Measurements from ENCODE around the gene KCNN3. TPM values are rescaled to one million over a fixed set of nuclear protein-coding genes. Genes with fewer than 3 reads are reported as not detected.
A peak's percentile ranks its signal among the peaks of the same experiment; 100 is the strongest.

The KCNN3 gene
- polyA plus RNA-seq, 1 donor from 2014 or later, result 2.2 TPM

DNA sequence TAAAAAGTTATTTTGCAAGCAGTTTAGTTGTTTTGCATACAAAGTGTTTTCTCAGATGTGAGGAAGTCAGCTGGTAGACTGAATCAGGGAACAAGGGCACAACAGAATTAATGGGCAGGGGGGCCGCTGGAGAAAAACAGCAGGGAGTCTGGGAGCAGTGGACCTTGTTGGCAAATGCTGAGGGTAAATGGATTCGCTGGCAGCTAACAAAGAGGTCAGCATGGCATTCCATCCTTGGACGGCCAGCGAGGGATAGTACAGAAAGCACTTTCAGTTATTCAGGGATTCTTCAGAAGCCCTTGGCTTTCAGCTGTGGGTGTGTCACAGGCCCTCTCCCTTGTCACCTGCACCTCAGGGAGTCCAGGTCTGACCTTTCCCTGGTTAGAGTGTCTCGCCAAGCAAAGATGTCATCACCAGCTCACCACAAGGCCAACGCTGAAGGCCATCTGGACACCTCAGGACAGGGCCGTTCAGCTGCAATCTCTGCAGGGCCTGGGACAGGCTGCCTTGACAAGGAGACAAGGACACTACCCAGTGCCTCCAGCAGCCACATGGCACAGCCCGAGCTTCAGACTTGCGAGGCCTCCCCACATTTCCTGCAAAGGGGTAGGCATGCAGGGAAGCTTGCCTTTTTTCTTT, 90.4 kb downstream of the KCNN3 start:
- Histone ChIP-seq H3K79me2 (replicated peaks; ENCODE audit: insufficient read depth, low read length) (no peaks in the 10 kb centered on the region), H3K9ac (ENCODE audit: low read length) (no peak overlapping the region), H4K20me1 (ENCODE audit: insufficient read depth) (no peaks in the 10 kb centered on the region), H3K27ac (ENCODE audit: low read length) (peak overlapping the region; percentile 69), H3K4me3 (ENCODE audit: low read length) (no peak overlapping the region), H3K4me2 (ENCODE audit: low read length) (no peak overlapping the region), H3K36me3 (ENCODE audit: insufficient read depth, low read length) (no peaks in the 10 kb centered on the region), H3K27me3 (ENCODE audit: insufficient read depth, low read depth, low read length) (no peaks in the 10 kb centered on the region), H3K9me3 (ENCODE audit: low read length) (no peaks in the 10 kb centered on the region), H2AFZ (ENCODE audit: low read depth, low read length) (no peak overlapping the region), H3F3A (ENCODE audit: insufficient read depth, low read length, poor library complexity, severe bottlenecking) (no peaks in the 10 kb centered on the region), H3K9me2 (ENCODE audit: insufficient read depth, low read length) (no peaks in the 10 kb centered on the region)
- TF ChIP-seq EP300 (conservative IDR thresholded peaks at IDR 0.05; ENCODE audit: poor library complexity, severe bottlenecking), result no peak
- no peak for TF ChIP-seq SMC3 (conservative IDR thresholded peaks at IDR 0.05; ENCODE audit: poor library complexity)
- TF ChIP-seq TAF1 (IDR thresholded peaks at IDR 0.05; ENCODE audit: low read depth), result no peak
- no peak for TF ChIP-seq EZH2 (IDR thresholded peaks at IDR 0.05; ENCODE audit: borderline replicate concordance, insufficient read depth, low read length, poor library complexity, severe bottlenecking)
- no peak for TF ChIP-seq RAD21 (conservative IDR thresholded peaks at IDR 0.05)
- TF ChIP-seq, protein P1, sequence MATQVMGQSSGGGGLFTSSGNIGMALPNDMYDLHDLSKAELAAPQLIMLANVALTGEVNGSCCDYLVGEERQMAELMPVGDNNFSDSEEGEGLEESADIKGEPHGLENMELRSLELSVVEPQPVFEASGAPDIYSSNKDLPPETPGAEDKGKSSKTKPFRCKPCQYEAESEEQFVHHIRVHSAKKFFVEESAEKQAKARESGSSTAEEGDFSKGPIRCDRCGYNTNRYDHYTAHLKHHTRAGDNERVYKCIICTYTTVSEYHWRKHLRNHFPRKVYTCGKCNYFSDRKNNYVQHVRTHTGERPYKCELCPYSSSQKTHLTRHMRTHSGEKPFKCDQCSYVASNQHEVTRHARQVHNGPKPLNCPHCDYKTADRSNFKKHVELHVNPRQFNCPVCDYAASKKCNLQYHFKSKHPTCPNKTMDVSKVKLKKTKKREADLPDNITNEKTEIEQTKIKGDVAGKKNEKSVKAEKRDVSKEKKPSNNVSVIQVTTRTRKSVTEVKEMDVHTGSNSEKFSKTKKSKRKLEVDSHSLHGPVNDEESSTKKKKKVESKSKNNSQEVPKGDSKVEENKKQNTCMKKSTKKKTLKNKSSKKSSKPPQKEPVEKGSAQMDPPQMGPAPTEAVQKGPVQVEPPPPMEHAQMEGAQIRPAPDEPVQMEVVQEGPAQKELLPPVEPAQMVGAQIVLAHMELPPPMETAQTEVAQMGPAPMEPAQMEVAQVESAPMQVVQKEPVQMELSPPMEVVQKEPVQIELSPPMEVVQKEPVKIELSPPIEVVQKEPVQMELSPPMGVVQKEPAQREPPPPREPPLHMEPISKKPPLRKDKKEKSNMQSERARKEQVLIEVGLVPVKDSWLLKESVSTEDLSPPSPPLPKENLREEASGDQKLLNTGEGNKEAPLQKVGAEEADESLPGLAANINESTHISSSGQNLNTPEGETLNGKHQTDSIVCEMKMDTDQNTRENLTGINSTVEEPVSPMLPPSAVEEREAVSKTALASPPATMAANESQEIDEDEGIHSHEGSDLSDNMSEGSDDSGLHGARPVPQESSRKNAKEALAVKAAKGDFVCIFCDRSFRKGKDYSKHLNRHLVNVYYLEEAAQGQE (IDR thresholded peaks at IDR 0.05; ENCODE audit: borderline replicate concordance), result no peak
- TF ChIP-seq, protein P2, sequence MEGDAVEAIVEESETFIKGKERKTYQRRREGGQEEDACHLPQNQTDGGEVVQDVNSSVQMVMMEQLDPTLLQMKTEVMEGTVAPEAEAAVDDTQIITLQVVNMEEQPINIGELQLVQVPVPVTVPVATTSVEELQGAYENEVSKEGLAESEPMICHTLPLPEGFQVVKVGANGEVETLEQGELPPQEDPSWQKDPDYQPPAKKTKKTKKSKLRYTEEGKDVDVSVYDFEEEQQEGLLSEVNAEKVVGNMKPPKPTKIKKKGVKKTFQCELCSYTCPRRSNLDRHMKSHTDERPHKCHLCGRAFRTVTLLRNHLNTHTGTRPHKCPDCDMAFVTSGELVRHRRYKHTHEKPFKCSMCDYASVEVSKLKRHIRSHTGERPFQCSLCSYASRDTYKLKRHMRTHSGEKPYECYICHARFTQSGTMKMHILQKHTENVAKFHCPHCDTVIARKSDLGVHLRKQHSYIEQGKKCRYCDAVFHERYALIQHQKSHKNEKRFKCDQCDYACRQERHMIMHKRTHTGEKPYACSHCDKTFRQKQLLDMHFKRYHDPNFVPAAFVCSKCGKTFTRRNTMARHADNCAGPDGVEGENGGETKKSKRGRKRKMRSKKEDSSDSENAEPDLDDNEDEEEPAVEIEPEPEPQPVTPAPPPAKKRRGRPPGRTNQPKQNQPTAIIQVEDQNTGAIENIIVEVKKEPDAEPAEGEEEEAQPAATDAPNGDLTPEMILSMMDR (IDR thresholded peaks at IDR 0.05; ENCODE audit: poor library complexity, severe bottlenecking), result no peak
- TF ChIP-seq POLR2AphosphoS5 (IDR thresholded peaks at IDR 0.05), result no peak
- TF ChIP-seq MXI1 (conservative IDR thresholded peaks at IDR 0.05; ENCODE audit: poor library complexity, severe bottlenecking), result no peak

DNA sequence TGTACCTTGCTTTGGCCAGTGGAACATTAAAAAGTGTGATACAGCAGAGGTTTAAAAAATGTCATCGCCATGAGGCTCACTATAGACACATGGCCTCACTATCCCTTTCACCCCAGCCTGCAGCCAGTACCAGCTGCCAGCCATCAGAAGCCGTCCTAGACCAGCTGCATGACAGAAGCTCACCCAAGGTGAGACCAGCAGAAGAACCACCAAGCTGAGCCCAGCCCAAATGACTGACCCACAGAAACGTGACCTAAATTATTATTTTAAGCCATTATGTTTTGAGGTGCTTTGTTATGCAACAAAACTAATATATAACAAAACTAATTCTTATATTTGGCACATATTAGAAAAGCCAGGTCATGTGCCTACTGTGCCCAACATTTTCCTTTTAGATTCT, 91.1 kb downstream of the KCNN3 start:
- Histone ChIP-seq H3K27ac (ENCODE audit: low read length) (no peak overlapping the region), H3K36me3 (ENCODE audit: insufficient read depth, low read length) (no peaks in the 10 kb centered on the region), H3F3A (ENCODE audit: insufficient read depth, low read length, poor library complexity, severe bottlenecking) (no peaks in the 10 kb centered on the region), H4K20me1 (ENCODE audit: insufficient read depth) (no peaks in the 10 kb centered on the region), H3K4me2 (ENCODE audit: low read length) (no peak overlapping the region), H3K9me2 (ENCODE audit: insufficient read depth, low read length) (no peaks in the 10 kb centered on the region), H3K4me3 (ENCODE audit: low read length) (no peak overlapping the region), H3K9me3 (ENCODE audit: low read length) (no peaks in the 10 kb centered on the region), H3K79me2 (replicated peaks; ENCODE audit: insufficient read depth, low read length) (no peaks in the 10 kb centered on the region), H3K9ac (ENCODE audit: low read length) (no peak overlapping the region), H2AFZ (ENCODE audit: low read depth, low read length) (no peak overlapping the region), H3K27me3 (ENCODE audit: insufficient read depth, low read depth, low read length) (no peaks in the 10 kb centered on the region)
- TF ChIP-seq SMC3 (conservative IDR thresholded peaks at IDR 0.05; ENCODE audit: poor library complexity) (no peak), EZH2 (IDR thresholded peaks at IDR 0.05; ENCODE audit: borderline replicate concordance, insufficient read depth, low read length, poor library complexity, severe bottlenecking) (no peak), MXI1 (conservative IDR thresholded peaks at IDR 0.05; ENCODE audit: poor library complexity, severe bottlenecking) (no peak), EP300 (conservative IDR thresholded peaks at IDR 0.05; ENCODE audit: poor library complexity, severe bottlenecking) (no peak), RAD21 (conservative IDR thresholded peaks at IDR 0.05) (no peak), TAF1 (IDR thresholded peaks at IDR 0.05; ENCODE audit: low read depth) (no peak)
- TF ChIP-seq, protein P2 (IDR thresholded peaks at IDR 0.05; ENCODE audit: poor library complexity, severe bottlenecking), result no peak
